Endometrial microvascular endothelial cells (primary cell): ENCODE measurements around the gene EXOC6B. TPM values are rescaled to one million over a fixed set of nuclear protein-coding genes. Genes with fewer than 3 reads are reported as not detected.

Experiments
- in situ Hi-C: cut with HindIII; loops from 2 replicates; pipeline ENCODE4 v1.10.0; 2017; ENCODE audit warnings: low sequenced_read_pairs, low pct_unique_long_range_greater_than_20kb; ENCODE audit errors: inconsistent ontology term
- total RNA-seq: library from RNA; depleted of rRNA; stranded (reverse); fragments of >200 nt; gene quantifications from one replicate; pipeline ENCODE4 v1.2.3, GENCODE V29; 2015; ENCODE audit errors: inconsistent ontology term

The EXOC6B gene
- total RNA-seq, 1 donor from 2014 or later, result 32.3 TPM

DNA sequence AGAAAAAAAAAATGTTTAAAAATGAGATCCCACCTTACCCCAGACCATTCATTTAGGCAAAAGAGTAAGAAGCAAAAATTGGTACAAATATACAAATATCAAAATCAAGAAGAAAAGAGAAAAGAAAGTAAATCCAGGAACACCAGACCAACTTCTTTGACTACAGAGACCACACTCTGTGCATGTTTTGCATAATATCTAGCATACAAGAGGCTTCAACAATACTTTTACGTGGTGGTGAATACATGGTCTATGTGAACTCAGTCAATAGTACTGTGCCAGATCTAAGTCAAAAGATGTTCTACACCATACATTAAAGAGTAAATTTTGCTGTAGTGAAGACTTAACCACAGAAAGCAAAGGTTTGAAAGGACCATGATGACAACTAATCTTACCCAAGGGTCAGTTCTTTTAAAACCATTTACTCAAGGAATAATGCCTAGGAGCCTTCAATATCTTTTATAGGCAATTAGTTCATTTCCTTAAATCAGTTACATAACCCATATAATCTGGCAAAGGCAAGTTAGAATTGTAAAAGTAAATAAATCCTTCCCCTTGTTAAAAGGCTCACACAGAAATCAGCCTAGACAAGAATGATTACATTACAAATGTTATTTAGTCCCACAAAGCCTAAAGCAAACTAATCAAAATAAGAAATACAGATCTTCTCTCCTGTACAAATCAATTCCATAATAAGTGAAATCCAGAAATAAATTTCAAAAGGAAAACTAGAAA lies 115.2 kb downstream of the EXOC6B start:
- in situ Hi-C loops, result no loop called here

GRCh38 chr2:72708236-72708635 lies 117.6 kb downstream of the EXOC6B start:
- in situ Hi-C loops, result no loop called here

DNA sequence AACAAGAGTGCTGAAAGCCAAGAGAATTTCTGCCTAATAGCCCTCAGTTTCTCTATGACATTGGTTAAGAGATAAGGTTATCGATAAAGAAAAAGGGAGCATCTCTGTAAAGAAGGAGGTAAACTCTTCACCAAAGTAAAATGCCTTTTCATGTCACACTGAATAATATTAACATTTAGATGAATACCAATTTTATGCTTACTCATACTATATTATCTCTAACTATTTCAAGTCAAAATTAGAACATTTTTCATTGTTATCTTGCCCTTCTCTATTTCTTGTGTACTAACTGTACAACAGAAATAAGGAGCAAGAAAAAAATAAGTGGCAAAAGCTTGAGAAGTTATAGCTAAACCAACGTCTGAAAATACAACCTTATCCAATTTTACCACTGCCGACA lies 127.5 kb downstream of the EXOC6B start:
- in situ Hi-C loops, result no loop called here

DNA sequence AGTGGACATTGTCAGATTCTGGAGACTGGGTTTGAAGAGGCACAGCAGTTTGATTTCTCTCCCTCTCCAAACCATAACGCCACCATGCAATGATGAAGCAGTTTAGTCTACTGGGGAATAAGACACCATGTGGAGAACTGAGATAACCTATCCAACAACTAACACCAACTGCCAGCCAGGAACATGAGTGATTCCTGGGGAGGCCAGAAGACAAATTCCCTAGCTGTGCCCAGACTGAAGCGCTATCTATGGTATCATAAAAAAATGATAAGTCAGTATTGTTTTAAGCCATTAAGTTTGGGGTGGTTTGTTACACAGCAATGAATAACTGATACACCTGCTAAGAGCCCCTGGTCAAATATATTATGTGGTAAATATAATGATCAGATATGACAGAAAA lies 129.3 kb downstream of the EXOC6B start:
- in situ Hi-C loops, result no loop called here

- in situ Hi-C loops, result no loop called here
Measured at GRCh38 chr2:72695676-72696075, 130.2 kb downstream of the EXOC6B start.

DNA sequence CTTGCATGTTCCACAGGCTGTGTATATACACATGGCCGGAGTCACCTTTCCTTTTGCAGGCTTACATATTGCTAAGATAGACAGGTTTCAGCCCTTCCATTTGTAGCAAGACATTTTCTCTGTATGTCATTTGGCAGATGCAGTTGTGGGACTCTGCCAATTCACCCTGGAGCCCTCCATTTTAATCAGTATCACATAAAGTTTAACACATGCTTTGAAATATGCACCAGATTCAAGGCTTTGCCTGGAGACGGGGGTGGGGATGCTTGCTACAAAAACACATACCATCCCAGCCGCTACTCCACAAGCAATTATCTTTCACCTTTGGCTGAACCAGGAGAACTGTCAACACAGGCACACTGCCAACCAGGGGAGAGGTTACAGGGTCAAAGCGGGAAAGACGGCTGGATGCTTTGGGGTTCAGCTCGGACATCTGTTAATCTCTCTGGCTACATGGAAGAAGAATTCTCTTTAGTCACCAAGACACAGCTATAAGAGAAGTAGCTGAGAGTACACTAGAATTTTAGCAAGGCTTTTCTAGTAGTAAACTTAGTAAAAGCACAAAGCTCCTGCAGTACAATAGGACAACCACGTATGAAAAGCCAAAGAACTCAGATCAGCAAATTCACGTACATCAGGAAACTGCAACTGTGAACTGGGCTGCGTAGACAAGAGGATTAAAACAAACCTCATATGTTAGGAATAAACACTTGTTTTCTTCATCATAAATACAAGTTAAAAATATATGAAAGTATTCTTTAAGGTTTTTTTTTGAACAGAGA lies 130.9 kb downstream of the EXOC6B start:
- in situ Hi-C loops, result no loop called here

DNA sequence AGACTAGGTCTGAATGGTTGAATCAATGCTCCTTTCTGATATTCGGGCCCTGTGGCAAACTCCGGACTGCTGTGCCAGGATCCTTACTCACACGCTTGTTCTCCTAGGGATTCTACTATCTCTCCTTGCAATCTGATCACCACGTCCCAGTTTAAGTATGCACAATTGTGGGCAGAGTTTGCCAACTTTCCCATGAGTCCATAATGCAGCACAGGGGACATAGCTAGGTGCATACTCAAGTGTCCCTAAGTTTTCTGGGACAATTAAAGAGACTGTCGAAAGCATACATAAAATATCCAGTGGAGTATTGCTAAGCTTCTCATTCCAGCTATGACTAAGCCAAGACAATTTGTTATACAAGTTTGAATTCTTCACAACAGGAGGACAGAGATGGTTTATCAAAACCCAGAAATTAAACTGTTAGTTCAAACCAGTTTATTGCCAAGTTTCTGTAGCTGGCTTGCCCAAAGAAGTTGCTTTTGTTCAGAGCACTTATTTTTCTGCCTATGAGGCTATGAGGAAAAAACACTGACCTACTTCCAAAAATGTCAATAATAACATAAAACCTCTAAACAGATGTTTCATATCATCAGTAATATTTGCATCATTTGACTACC lies 136.1 kb downstream of the EXOC6B start:
- in situ Hi-C loops, result no loop called here

GRCh38 chr2:72685638-72686213 lies 140.1 kb downstream of the EXOC6B start:
- in situ Hi-C loops, result no loop called here

DNA sequence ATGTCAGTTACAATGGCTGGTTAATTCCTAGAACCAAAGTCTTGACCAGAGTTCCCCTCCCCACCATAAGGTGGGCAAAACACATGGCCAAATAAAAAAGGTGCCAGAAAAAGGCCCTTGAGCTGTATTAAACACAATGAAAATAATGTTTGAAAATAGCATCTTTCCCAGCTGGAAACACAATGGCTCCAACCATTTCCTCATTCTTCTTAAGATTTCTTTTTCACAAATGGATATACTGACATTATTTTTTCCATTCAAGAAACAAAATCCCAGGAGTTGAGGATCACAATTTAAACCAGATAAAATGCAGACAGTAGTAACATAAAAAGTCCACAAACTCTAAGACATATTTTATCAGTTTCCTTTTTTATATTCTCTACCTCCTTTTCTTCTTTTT lies 143.8 kb downstream of the EXOC6B start:
- in situ Hi-C loops, result loop anchor here (5.0 kb wide), 1 partner anchor 65 kb away; no protein-coding TSS in a partner anchor

- in situ Hi-C loops, result loop anchor here (5.0 kb wide), 1 partner anchor 64 kb away; no protein-coding TSS in a partner anchor
Measured at GRCh38 chr2:72681016-72681995, 144.5 kb downstream of the EXOC6B start.

DNA sequence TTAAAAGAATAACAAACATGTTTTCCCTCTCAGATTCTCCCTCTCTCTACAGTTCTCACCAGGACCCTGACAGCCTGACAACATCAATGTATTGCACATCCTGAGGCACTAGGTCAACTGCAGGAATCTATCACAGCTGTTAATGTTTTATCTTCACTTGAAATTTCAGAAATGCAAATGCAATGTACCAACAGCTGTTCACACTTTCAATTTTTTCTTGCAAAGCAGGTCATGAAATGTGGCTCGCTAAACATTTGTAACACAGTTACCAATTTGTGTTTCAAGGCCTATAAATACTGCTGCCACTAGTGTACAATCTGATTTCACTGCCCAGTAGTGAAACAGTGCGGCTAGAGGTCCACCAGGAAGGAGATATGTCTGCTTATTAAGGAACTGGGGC lies 147.8 kb downstream of the EXOC6B start:
- in situ Hi-C loops, result no loop called here

- in situ Hi-C loops, result no loop called here
Measured at GRCh38 chr2:72676341-72677025, 149.3 kb downstream of the EXOC6B start.

DNA sequence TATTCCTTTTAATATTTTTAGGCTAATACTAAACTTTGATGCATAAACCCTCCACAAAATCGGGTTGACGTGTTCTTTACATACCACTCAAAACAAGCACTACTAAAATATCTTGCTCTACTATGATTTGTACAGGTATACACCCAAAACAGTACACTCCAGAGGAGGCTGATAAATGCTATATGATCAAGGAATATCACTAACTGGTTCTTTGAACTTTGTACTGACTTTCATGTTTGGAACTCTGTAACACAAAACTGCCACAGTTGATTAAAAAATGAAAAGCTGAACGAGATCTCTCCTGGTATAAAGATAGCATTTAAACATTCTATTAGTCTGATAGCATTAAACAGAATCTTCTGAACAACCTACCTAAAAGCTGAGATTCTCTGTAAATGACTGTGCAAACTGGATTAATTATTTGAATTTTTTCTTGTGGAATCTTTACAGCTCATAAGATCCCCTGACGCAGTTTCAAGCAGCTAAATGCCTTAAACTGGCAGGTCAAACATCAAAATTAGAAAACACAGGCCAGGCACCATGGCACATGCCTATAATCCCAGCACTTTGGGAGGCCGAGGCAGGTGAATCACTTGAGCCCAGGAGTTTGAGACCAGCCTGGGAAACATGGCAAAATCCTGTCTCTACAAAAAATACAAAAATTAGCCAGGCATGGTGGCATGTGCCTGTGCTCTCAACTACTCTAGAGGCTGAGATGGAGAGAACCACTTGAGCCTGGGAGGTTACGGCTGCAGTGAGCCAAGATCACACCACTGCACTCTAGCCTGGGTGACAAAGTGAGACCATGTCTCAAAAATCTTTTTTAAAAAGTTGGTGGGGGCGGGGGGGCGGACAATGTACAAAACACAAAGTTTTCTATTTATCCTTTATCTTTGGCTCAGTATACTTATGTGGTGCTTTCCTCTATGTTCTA lies 150.6 kb downstream of the EXOC6B start:
- in situ Hi-C loops, result no loop called here

DNA sequence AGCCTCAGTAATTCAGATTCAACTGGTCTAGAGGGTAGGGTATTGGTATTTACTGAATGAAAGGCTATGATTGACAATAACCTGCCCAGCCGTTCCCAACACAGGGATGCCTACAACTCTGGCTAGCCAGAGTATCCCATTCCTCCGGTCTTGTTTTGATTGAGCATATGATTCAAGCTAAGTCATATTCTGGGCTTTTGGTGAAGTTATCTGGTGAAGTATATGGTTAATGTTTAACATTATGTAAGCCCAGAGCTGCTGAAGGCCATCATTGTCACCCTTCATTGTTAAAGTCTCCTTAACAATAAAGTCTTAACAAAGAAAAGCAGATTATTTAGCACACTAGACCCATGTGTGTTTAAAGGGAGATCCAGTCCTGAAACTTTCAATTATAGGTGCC lies 152.6 kb downstream of the EXOC6B start:
- in situ Hi-C loops, result no loop called here

GRCh38 chr2:72669121-72669520 lies 156.7 kb downstream of the EXOC6B start:
- in situ Hi-C loops, result no loop called here

DNA sequence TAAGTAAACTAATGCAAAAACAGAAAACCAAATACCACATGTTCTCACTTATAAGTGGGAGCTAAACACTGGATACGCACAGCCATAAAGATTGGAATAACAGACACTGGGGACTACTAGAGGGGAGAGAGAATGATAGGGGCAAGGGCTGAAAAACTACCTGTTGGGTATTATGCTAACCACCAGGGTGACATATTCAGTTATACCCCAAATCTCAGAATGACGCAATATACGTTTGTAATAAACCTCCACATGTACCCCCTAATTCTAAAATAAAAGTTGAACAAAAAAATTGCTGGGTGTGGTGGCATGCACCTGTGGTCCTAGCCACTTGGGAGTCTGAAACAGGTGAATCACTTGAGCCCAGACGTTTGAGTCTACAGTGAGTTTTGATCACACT lies 157.2 kb downstream of the EXOC6B start:
- in situ Hi-C loops, result no loop called here

GRCh38 chr2:72665448-72665847 lies 160.4 kb downstream of the EXOC6B start:
- in situ Hi-C loops, result no loop called here
